Dermis microvascular lymphatic vessel endothelial cell (primary cell): ENCODE measurements around the gene TMEM240. TPM values are rescaled to one million over a fixed set of nuclear protein-coding genes. Genes with fewer than 3 reads are reported as not detected.
"Not testable (repeated sequence)": the region's sequence is repeated elsewhere in the genome, so short reads cannot be mapped to it uniquely, and the experiment has no call there.

Source experiments
- DNase-seq, 2 donors: peaks; one replicate each; pipeline versions ENCODE4 v3.0.0 to v3.0.0-alpha.2; 2010; ENCODE audit warnings: low read depth in 2 of 2
- total RNA-seq: library from RNA; depleted of rRNA; stranded (reverse); fragments of >200 nt; gene quantifications from 2 replicates; pipeline ENCODE4 v1.2.1, GENCODE V29; 2014

Gene TMEM240
- total RNA-seq, 1 donor from 2014 or later, result 1.0 TPM

GRCh38 chr1:1495461-1495975 lies 44.9 kb downstream of the TMEM240 start:
- not testable (repeated sequence) for DNase-seq

- not testable (repeated sequence) for DNase-seq
Observed at GRCh38 chr1:1494311-1494710, 46.1 kb downstream of the TMEM240 start.

GRCh38 chr1:1491601-1492000 lies 48.8 kb downstream of the TMEM240 start:
- no peak for DNase-seq

- no peak for DNase-seq
Observed at GRCh38 chr1:1490633-1491230, 49.7 kb downstream of the TMEM240 start.

- DNase-seq, result no peak
Observed at GRCh38 chr1:1489861-1490260, 50.6 kb downstream of the TMEM240 start.

- DNase-seq, result no peak
Observed at GRCh38 chr1:1489231-1489630, 51.2 kb downstream of the TMEM240 start.

- DNase-seq, result no peak
Observed at GRCh38 chr1:1487701-1488100, 52.7 kb downstream of the TMEM240 start.

GRCh38 chr1:1485755-1486317 lies 54.6 kb downstream of the TMEM240 start:
- not testable (repeated sequence) for DNase-seq

- not testable (repeated sequence) for DNase-seq
Observed at GRCh38 chr1:1484976-1485750, 55.3 kb downstream of the TMEM240 start.

Other genes with a start within 250 kb of the TMEM240 start
- 11.8 and 19.5 TPM in 2 replicates for gene ACAP3, start 232.7 kb downstream of the TMEM240 start, total RNA-seq
- 9.8 and 13.5 TPM in 2 replicates for gene PUSL1, start 232.0 kb downstream of the TMEM240 start, total RNA-seq
- 49.6 and 71.7 TPM in 2 replicates for gene INTS11, start 216.0 kb downstream of the TMEM240 start, total RNA-seq
- gene CPTP, start 215.8 kb downstream of the TMEM240 start, total RNA-seq, result 10.8 and 22.3 TPM in 2 replicates
- gene TAS1R3, start 209.3 kb downstream of the TMEM240 start, total RNA-seq, result under 0.01 and 0.25 TPM in 2 replicates
- 32.6 and 37.2 TPM in 2 replicates for gene DVL1, start 191.2 kb downstream of the TMEM240 start, total RNA-seq
- gene MXRA8, start 182.1 kb downstream of the TMEM240 start, total RNA-seq, result 0.25 TPM in 1 of 2 replicates, not detected in the other
- gene AURKAIP1, start 165.4 kb downstream of the TMEM240 start, total RNA-seq, result 75.2 and 83.3 TPM in 2 replicates
- gene CCNL2, start 141.3 kb downstream of the TMEM240 start, total RNA-seq, result 44.2 and 73.3 TPM in 2 replicates
- gene MRPL20, start 133.3 kb downstream of the TMEM240 start, total RNA-seq, result 88.1 and 95.9 TPM in 2 replicates
- gene ANKRD65, start 119.3 kb downstream of the TMEM240 start, total RNA-seq, result 0.25 and 0.26 TPM in 2 replicates
- gene VWA1, start 104.9 kb downstream of the TMEM240 start, total RNA-seq, result 6.9 and 7.7 TPM in 2 replicates
- gene ATAD3C, start 90.9 kb downstream of the TMEM240 start, total RNA-seq, result 0.39 and 0.89 TPM in 2 replicates
- gene ATAD3B, start 68.9 kb downstream of the TMEM240 start, total RNA-seq, result 13.3 and 16.6 TPM in 2 replicates
- 25.0 and 27.4 TPM in 2 replicates for gene ATAD3A, start 28.5 kb downstream of the TMEM240 start, total RNA-seq
- gene SSU72, start 34.2 kb upstream of the TMEM240 start, total RNA-seq, result 48.9 and 65.9 TPM in 2 replicates
- 0.39 and 1.3 TPM in 2 replicates for gene FNDC10, start 59.5 kb upstream of the TMEM240 start, total RNA-seq
- gene MIB2, start 74.9 kb upstream of the TMEM240 start, total RNA-seq, result 21.4 and 40.1 TPM in 2 replicates
- 0.25 TPM in 1 of 2 replicates, not detected in the other for gene MMP23B, start 91.5 kb upstream of the TMEM240 start, total RNA-seq
- gene CDK11B, start 118.4 kb upstream of the TMEM240 start, total RNA-seq, result 5.6 and 7.5 TPM in 2 replicates
- 15.7 and 32.0 TPM in 2 replicates for gene SLC35E2B, start 152.2 kb upstream of the TMEM240 start, total RNA-seq
- gene CDK11A, start 183.7 kb upstream of the TMEM240 start, total RNA-seq, result 2.8 and 11.4 TPM in 2 replicates
- 33.1 and 37.8 TPM in 2 replicates for gene NADK, start 237.8 kb upstream of the TMEM240 start, total RNA-seq